ENCODE results near the gene DYNC2I2.

DNA sequence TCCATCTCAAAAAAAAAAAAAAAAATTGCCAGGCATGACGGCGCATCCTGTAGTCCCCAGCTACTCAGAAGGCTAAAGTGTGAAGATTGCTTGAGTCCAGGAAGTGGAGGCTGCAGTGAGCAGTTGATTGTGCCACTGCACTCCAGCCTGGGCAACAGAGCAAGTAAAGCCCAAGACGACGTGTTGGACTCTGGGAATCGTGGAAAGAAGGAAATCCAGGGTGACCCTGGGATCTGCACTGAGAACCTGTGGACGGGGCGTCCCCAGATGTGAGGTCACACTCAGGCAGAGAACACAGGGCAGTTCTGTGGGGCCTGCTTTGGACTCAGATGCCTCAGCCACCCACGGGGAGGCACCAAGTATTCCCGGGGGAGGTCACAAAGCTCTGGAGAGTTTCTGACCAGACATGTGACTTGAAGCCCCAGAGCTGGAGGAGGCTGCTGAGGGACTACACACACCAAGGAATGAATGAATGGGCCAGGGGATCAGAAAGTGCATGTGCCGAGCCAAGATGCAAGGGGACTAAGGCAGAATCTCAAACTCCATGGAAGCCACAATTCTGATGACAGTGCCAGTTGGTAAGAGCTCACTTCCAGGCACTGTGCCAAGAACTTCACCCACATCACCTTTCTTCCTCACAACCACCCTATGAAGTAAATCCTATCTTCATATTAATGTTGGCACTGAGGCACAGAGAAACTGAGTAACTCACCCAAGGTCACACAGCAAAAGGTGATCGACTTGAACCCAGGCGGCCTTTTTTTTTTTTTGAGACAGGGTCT, 12.9 kb downstream of the DYNC2I2 start:
- TF ChIP-seq, protein P1, sequence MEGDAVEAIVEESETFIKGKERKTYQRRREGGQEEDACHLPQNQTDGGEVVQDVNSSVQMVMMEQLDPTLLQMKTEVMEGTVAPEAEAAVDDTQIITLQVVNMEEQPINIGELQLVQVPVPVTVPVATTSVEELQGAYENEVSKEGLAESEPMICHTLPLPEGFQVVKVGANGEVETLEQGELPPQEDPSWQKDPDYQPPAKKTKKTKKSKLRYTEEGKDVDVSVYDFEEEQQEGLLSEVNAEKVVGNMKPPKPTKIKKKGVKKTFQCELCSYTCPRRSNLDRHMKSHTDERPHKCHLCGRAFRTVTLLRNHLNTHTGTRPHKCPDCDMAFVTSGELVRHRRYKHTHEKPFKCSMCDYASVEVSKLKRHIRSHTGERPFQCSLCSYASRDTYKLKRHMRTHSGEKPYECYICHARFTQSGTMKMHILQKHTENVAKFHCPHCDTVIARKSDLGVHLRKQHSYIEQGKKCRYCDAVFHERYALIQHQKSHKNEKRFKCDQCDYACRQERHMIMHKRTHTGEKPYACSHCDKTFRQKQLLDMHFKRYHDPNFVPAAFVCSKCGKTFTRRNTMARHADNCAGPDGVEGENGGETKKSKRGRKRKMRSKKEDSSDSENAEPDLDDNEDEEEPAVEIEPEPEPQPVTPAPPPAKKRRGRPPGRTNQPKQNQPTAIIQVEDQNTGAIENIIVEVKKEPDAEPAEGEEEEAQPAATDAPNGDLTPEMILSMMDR (IDR thresholded peaks at IDR 0.05) = no peak
- no peak for TF ChIP-seq POLR2AphosphoS5 (IDR thresholded peaks at IDR 0.05)

Data from breast epithelium (tissue), 3 donors.